HL-60/S4 treated with phorbol 12-myristate 13-acetate at 8.2 ng/mL for 4 days and 3 days (cell line): ENCODE measurements around the gene THAP4.

ENCODE experiments used
- in situ Hi-C: fragments of 300-500 bp; cut with MboI; formaldehyde crosslinking; loops from 2 replicates; pipeline ENCODE4 v1.15.0; 2022; ENCODE audit warnings: low sequenced_read_pairs

THAP4 gene, protein sequence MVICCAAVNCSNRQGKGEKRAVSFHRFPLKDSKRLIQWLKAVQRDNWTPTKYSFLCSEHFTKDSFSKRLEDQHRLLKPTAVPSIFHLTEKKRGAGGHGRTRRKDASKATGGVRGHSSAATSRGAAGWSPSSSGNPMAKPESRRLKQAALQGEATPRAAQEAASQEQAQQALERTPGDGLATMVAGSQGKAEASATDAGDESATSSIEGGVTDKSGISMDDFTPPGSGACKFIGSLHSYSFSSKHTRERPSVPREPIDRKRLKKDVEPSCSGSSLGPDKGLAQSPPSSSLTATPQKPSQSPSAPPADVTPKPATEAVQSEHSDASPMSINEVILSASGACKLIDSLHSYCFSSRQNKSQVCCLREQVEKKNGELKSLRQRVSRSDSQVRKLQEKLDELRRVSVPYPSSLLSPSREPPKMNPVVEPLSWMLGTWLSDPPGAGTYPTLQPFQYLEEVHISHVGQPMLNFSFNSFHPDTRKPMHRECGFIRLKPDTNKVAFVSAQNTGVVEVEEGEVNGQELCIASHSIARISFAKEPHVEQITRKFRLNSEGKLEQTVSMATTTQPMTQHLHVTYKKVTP

DNA sequence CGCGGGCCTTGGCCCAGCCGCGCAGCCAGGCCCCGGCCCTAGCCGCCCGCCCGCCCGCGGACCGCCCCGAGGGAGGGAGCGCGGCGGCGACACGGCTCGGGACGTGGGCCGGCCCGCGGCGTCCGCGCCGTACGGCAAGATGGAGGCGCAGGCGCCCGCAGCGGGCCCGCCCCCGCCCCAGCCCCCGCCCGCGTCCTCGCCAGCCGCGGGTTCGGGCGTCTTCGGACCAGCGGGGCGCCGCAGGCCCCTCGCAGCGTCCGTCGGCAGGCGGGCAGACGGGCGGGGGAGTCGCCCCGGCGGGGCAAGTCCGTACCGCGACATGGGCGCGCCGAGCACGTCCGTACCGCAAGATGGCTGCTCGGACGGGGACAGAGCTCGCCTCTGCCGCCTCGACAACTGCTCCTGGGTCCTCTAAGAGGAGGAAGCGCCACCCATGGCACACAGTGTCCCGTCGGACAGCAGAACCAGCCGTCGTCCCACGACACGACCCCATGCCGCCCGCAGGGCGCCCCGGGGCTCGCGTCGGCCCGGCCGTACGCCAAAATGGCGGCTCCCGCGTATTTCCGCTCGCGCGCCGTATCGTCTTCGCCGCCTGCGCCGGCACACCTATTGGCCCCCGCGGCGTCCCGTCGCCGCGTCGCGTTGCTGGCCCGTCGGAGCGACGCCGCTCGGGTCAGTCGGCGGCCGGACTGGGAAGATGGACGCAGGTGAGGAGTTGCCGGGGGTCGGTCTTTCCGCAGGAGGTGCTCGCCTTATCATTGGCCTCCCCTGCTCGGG lies at the start of gene THAP4, which contains the start of gene ATG4B:
THAP4 (minus strand) TSS at position 141 of the 777 bp plus-strand sequence. CDS start 141 bp downstream, outside the sequence.
ATG4B (plus strand) TSS at position 676 of the 777 bp plus-strand sequence; CDS start at position 698, 22 bp downstream.
- in situ Hi-C loops = no loop called here

DNA sequence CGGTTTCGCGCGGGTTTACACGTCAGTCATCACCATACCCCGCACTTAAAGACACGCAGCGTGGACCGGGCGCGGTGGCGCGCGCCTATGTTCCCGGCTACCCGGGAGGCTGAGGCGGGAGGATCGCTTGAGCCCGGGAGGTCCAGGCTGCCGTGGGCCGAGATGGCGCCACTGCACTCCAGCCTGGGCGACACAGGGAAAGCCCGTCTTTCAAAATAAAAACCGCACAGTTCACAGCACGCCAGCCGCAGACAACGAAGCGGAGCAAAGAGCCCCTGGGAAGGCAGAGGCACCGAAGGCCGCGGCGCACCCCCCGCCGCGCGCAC lies 49.3 kb upstream of the THAP4 start:
- in situ Hi-C loops = no loop called here

DNA sequence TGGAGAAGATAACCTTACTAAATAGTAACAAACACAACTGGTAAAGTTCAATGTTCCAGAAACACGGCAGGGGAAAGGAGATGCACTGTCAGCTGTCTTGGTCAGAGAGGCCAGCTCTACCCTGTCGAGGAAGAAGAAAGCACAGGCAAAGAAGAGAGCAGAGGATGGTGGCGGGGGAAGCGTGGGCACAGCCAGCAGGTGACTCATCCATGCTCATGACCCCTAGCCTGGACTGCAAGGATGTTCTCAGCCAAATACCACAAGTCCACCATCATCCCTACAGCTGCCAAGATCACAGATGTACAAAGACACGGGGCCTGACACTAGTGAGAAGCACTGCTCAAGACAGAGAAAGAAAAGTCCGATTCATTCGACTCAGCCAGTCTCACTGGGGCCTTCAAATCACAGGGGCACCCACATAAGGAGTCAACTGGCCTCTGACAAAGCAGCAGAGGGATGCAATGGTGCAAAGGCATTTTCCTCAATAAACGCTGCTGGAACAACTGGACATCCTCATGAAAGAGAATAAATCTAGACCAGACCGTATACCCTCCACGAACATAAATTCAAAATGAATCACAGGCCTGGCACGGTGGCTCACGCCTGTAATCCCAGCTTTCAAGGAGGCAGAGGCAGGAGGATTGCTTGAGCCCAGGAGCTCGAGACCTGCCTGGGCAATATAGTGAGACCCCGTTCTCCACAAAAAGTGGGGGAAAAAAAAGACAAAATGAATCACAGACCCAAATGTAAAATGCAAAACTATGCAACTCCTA lies 44.1 kb upstream of the THAP4 start:
- in situ Hi-C loops = no loop called here

DNA sequence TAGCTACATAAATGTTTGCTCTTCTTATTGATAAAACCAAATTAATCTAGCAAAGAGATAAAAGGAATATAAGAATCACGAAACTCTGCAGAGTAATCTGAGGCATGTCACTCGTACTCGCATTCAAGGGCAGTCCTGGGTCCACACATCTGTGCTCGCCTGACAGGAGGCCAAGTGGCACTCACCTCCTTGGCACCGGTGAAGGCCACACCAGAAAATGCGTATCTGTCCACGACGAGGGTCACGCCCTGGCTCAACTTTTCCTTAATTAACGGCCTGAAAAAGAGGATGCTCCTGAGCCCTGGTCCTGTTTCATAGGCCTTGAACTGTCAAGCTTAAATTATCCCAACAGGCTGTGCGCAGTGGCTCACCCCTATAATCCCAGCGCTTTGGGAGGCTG lies 43.1 kb upstream of the THAP4 start:
- in situ Hi-C loops = no loop called here

DNA sequence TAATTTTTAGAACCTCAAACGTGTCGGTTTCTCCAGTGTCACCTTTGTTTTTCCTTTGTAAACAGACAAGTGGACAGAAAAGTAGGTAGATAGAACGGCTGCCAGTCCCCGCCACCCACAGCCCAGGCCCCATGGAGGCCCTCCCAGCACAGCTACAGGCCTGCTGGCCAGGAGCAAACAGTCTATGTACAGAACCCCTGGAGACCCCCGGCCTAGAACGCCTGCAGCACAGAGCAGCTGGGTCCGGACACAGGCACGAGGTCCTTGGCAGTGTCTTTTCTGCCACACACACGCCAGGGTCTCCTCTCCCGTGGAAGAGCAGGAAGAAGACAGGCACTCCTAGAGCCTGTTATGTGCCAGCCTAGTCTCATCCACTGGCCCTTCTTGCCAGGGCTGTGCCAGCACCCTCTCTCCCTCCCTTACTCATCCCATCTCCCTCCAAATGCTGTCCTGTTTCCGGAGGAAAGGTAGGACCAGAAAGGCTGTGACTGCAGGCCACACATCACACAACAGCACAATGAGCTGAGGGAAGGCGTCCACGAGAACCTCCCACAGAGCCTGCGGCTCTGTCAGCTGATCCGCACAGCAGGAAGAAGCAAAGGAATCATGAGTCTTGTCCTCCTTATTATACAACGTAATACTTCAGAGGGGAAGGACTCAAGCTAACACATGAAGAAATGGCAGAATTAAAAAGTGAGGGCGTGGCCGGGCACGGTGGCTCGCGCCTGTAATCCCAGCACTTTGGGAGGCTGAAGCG lies 42.0 kb upstream of the THAP4 start:
- in situ Hi-C loops = no loop called here

DNA sequence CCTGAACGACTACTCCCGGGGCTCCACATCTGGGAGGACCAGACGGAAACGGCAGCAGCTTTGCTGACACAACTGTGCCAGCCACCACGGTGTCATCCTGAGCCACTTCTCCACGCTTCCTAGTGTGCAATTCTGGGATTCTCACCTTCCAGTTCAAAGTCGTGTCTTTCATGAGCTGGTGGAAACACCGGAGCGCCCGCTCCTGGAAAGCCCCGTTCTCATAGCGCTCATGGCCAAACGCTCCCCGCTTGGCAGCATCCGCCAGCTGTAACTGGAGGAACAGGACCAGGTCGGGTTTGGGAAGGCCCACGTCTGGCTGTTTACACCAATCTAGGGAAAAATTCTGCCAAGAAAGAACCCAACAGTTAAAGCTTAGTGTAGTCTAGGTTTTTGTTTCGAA lies 41.3 kb upstream of the THAP4 start:
- in situ Hi-C loops = no loop called here

DNA sequence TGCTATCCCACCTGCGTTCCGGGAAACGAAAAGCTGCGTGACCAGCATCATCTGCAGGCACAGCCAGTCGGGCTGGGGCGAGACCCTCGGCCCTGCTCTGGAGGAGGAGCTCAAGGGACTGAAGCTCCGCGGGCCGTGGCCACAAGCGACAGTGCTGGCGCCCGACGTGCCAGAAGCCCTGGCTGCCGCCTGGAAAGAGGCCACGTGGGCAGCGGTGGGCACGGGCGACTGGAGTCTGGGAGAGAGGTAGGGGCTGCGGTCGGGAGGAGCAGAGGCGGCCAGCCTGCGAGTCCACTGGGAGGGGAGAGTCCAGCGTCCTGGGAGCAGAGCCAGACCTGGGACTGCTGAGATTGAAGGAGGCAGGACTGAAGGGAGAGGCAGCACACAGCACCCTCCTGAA lies 40.4 kb upstream of the THAP4 start:
- in situ Hi-C loops = no loop called here

DNA sequence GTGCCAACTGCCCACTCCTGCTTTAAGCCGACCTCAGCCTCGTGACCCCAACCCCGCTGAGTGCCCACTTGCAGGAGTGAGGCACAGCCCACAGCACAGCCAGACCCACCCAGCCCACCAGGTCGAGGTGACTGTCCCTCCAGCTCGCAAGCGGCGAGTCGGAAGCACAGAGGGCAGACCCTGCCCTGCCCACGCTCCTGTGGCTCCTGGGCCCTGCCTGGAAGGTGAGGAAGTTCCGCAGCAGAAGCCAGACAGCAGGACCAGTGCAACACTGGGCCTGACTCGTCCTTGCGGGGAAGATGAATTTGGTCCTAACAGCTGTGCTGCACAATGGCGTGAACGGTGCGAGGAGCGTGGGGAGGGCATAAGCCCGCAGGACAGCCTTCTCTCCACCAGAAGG lies 39.7 kb upstream of the THAP4 start:
- in situ Hi-C loops = no loop called here

DNA sequence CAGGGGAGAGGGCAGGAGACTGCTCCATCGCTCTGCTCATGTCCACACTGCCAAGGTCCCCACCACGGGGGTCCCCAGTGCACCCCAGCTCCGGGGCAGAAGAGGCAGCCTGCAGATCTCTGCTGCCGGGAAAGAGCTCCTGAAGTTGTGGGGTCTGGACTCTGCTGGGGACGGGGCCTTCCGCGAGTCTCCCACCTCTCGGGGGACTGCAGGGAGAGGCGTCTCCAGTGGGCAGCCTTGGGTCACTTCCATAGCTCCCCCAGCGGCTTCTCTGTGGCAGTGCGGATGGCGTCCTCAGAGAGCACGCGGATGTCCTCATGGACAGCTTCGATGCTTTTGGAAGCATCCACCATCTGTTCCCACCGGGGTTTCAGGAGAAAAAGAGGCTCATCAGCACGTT lies 38.9 kb upstream of the THAP4 start:
- in situ Hi-C loops = no loop called here

DNA sequence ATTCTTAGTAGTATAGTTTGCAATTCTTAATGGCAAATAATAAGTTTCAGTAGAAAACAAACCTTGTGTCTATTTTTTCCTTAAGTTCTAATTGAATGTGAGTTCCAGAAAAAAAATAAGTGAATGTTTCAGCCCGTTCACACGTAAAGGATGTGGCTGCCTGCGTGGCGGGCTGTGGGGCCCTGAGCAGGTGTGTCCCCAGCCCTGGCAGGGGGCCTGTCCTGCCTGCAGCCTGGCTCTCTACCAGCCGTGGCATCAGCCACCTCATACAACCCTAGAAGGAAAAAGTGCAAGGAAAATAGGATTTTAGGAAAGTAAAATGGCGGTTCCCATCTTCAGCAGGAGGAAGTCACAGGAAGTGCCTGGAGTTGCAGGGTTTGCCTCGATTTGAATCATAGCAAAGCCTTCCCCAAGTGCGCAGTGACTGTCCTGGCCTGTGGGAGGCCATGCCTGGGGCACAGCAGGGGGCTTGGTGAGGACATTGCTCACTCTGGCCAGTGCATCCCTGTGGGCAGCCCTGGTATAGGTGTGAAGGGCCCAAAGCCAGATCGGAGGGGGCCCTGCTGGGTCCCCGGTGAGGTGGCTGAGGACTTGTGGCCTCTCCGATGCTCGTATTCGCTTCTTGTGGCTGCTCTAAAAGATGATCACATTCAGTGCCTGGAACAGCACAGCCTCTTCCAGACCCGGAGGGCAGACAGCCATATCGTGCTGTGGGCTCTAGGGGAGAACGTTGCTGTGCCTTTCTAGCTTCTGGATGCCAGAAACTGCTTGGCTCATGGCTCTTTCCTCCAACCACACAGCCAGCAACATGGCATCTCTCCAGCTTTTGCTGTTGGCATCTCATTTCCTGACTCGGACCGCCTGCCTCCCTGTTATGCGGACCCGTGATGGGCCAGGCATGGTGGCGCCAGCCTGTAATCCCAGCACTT lies 37.1 kb upstream of the THAP4 start:
- in situ Hi-C loops = no loop called here

DNA sequence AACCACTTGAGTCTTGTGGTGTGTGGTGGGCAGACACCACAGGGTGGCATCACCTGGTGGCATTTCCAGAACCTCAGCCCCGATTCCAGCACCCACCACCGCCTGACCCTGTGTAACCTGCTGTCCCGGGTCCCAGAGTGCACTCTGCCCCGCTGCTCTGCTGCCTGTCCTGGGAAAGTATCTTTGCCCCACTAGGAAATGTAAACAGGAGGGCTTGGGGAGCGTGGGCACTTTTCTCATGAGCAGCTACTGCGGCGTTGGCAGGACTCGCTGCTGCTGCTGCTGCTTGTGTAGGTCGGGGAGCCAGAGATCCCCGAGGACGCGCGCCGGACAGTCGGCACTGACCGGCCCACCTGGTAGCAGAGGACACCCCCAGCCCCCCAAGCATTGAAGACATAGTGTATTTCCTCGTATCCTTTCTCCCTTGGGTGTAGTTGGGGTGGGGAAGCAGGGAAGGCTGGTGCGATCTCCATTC lies 36.3 kb upstream of the THAP4 start:
- in situ Hi-C loops = no loop called here

DNA sequence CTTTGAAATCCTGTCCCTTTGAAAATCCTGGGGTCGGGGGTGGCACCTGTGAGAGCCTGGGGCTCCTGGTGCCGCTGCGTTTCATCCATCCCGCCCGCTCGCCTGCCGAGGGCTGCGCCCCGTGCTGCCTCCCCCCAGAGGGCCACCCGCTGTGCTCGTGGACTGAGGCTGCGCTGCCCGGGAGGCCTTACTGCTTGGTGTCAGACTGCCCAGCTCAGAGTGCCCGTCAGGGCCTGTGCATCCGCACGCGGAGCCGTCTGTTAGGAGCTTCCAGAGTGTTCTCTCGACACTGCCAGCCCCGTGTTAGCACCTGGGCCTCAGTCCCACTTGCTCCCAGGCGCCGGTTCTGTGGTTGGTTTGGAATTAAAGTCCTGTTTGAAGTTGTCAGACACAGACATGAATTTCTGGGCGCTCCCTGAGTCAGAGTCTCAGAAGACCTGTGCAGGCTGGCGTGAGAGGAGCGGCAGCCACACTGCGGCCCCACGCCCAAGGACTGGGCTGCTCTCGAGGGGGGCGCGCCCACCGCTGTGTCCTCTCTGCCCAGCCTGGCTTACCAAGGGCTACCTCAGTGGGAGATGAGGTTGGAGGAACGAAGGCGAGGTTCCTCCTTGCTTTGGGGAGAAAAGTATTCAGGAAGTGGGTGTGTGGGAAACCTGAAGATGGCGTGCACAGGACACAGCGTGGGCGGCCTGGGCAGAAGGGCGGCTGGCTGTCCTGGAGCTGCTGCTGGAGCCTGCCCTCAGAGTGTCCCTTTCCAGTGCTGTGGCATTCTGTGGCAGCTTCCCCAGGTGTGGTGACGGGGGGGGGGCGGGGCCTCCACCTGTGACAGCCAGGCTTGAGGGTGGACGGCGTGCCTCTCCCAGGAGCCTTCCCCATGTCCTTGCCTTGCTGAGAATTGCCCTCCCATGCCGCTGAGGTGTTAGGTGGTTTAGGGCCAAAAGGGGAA lies 35.6 kb upstream of the THAP4 start:
- in situ Hi-C loops = no loop called here

DNA sequence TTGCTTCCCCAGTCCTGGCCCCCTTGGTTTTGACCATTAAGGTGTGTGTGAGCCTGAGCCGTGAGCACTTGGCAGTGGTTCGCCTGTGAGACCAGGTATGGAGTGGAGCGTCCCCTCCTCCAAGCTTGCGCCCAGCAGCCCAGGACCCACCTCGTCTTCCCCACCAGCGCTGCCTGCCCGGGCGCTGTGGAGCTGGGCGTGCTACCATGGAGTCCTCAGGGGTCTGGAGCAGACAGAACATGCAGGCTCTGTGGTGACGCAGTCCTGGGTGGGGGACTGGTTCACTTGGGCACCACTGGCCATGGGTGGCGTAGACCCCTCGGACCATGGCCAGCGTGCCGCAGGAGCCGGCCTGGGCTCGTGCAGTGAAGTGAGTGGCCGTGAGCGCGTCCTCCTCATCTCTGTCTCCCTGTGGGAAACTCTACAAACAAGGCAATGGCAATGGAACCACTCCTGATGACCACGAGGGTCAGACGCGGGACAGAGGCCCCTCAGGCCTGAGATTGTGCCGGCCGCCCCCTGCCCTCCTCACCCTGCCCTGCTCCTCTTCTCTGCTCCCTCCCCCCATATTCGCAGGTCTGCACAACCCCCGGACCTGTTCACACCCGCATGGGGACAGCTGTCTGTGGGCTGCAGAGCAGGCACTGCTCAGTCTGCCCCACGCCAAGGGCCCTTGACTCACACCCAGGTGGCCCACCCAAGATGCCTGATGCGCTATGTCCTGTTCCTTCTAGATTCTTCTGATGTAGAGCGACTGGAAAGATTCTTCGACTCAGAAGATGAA lies 34.7 kb upstream of the THAP4 start:
- in situ Hi-C loops = no loop called here

DNA sequence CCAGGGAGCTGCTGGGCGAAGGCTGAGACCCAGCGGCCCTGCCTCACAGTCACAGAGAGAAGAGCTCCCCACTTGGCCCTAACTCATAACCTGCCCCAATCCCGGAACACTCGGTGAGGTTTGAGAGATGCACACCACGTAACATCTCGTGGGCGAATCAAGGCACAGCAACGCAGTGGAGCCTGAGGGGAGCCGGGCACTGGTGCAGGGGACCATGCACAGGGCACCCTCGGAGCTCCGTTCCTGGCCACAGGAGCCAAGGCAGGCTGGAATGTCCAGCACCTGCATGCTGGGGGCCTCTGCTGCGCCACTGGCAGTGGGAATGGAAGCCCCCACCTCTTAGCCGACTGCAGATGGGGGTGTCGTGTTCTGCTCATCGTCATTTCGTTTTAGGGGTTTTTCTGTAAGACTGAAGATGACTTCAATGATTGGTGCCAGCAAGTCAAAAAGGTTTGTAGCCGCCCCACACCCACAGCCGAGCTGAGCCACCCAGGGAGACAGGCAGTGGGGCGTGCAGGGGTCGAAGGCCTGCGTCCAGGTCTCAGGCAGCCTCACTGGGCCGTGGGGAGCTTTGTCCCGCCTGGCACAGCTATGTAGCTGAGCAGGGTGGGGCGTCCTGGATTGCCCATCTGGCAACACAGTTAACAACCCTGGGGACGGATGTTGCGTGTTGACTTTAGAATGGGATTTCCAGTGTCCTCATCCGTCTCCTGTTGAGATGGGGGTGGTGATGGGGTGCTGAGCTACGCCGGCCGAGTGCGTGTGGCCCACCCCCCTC lies 33.6 kb upstream of the THAP4 start:
- in situ Hi-C loops = no loop called here

DNA sequence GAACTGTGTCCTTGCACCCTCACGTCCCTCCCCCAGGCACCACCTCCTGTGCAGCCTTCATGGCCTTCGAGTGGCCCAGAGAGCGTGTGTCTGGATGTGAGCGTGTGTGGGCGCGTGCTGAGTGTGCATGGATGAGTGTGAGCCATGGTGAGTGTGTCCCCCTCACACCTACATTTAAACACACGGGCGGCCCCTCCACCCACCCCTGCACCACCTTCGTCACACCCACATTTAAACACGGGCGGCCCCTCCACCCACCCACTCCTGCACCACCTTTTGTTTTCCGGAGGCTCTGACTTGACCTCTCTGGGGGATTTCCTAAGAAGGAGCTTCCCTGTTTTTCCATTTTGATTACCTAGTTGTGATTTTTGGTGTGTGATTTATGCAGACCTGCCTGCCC lies 31.9 kb upstream of the THAP4 start:
- in situ Hi-C loops = no loop called here

DNA sequence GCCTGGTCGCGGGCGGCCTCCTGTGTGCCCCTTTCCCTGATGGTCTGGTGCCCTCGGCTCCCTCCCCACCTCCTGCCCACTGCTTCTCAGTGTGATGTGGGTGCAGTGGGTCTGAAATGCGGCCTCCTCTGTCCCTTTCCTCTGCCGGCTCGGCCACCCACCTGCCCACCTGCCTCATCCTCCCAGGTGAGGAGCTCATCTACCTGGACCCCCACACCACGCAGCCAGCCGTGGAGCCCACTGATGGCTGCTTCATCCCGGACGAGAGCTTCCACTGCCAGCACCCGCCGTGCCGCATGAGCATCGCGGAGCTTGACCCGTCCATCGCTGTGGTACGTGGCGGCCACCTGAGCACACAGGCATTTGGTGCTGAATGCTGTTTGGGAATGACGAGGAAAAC lies 31.4 kb upstream of the THAP4 start:
- in situ Hi-C loops = no loop called here
